Bone marrow (tissue), 2 donors: ENCODE results near the gene PRKCA.
A peak's percentile ranks its signal among the peaks of the same experiment; 100 is the strongest.
"Not testable (repeated sequence)": the region's sequence is repeated elsewhere in the genome, so short reads cannot be mapped to it uniquely, and the experiment has no call there.

Source experiments
- DNase-seq, 2 donors: peaks; one replicate each; lab custom pipeline; 2025; lab: John Stamatoyannopoulos, UW

The PRKCA gene

DNA sequence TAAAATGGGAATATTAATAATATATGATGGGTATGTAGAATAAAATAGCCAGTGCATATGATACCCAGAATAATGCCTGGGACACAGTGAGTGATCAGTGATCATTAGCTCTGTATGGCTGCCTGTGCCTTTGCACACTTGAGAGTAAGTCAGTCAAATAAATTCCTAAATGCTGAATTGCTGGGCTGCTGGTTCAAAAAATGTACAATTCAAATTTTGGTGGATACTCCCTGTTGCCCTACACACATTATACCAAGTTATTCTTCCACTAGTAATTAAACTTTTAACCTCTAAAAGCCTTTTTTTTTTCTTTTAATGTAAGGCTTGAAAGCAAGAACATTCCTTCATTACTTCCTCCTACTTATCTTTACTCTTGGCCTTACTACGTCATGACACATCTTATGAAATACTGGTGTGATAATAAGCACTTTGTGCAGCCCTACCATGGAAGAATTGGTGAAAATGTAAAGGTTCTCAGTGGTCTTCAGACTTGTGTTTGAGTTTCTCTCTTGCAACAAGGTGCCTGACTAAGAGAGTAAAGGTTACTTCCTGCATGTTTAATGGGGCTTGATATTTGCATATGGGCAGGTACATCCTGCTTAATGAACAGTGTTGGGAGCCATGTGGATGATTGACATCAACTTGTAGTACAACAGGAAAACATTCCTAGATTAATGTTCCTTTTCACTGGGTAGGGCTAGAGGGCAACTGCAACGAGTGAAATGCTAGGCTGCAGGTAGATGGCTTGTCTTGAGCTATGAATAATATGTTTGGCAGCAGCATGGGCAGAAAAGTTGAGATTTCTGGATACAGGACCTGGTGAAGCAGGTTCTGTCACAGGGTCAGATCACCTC is 84.3 kb downstream of the PRKCA start:
- no peak for DNase-seq

DNA sequence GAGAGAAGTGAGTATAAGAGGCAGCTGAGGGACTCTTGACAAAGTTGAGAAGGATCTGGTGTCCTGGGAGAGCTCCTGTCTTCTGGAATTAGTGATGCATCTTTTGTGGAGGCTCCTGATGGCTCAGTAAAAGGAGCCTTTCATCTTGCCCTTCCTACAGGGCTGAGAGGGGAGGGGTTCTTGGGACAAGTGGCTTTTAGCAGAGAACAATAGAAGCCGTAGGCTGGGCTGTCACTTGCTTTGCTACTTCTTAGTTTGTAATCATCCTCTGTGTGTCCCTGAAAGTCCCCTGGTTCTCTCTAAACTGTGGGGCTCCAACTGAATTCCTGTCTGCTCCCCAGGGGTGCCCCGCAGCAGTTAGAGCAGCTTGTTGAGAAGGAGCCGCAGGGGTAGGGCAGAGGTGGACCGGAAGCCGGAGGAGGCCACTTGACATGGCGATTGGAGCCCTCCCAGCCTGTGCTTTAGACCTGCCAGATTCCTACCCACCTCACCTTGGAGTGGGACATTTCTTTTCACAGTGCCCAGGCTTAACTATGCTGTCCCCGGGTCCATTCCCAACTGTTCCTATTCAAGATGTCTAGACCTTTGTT is 85.1 kb downstream of the PRKCA start:
- no peak for DNase-seq

DNA sequence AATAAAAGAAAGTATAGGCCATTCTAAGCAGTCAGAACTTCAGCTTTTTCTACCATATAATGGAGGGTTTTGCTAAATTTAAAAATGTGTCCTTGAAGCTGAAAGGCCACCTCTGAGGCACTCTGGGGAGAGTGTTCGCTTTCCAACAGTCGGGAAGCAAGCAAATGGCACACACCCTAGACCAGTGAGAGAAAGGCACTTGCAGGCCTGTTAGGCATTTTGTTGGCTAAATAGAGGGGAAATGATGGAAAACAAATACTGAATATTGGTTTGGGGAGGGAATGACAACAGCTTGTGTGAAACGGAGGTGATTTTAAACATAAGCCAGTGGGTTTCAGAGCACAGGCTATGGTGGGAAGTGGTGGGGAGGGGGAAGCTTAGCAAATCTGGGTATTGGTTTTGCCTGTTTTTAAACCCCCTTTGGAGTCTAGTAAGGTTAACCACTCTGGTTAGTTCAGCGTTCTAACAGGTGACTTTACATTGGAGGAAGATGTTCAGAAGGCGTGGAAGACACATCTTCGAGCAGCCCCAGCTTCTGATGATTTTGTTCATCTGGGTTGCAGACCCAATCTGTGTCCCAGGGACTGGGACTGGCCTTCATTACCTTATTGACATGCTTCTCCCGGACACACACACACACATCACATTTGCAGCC is 90.5 kb downstream of the PRKCA start:
- DNase-seq = no peak

DNA sequence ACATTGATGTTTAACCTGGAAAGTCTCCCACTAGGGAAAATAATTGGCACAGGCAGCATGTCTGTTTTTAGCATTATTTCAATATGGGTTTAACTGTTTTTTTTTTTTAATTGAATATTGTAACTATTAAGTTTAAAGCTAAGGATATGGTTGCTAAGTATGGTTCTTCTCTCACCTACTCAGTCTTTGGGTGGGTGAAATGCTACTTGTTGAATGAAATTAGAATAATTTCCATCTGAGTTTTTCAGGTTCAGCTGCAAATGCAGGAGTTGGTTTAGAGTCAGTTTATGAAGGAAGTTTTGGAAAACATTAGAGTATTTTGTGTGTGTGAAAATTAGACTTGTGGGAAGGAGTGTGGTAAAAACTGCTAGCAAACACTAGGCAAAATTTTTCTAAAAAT is 93.5 kb downstream of the PRKCA start:
- no peak for DNase-seq

DNA sequence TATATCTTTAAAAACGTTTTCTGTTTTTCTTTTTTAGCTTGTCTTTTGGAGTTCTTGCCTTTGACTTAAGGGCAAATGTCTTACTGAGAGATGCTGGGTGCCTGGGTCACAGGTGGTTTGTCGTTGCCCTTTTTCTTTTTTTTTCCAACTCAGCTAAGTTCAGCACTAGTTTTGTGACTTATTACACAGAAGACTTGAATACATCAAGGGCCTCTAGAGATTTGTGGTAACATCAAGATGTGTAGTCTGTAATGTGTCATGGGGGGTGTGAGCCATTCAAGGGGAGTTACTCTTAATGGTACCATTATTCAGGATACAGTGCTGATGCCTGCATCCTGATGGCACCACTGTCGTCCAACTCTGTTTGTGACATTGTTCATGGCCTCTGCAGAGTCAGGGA is 95.1 kb downstream of the PRKCA start:
- DNase-seq = no peak

DNA sequence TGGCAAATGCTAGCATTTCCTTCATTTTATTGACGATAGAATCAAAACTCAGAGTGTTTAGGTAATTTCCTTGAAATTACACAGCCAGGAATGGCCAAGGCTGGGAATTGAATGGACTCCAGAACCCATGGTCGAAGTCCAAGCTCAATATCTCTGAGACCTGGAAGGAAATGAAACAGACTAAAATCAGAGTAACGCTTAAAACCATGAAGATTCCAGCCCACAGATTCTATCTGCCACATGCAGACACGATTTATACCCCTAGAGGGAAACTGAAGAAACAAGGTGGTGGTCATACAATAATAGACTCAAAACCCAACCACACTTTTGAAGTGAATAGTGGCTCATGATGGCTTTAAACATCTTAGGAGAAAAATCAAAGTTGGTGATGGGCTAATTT is 95.6 kb downstream of the PRKCA start:
- no peak for DNase-seq

- no peak for DNase-seq
Measured at GRCh38 chr17:66398617-66399016, 96.2 kb downstream of the PRKCA start.

DNA sequence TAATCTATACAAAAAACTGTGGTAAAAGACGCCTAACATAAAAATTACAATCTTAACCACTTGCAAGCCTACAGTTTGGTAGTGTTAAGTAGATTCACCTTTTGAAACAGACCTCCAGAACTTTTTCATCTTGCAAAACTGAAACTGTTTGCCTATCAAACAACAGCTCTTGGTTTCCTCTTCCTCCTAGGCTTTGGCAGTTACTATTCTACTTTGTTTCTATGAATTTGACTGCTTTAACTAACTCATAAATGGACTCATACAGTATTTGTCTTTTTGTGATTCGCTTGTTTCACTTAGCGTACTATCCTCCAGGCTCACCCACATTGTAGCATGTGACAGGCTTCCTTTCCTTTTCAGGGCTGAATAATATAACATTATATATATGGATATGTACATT is 97.0 kb downstream of the PRKCA start:
- DNase-seq = no peak

GRCh38 chr17:66400041-66400688 is 97.8 kb downstream of the PRKCA start:
- DNase-seq = not testable (repeated sequence)

GRCh38 chr17:66400698-66401097 is 98.3 kb downstream of the PRKCA start:
- DNase-seq = no peak

DNA sequence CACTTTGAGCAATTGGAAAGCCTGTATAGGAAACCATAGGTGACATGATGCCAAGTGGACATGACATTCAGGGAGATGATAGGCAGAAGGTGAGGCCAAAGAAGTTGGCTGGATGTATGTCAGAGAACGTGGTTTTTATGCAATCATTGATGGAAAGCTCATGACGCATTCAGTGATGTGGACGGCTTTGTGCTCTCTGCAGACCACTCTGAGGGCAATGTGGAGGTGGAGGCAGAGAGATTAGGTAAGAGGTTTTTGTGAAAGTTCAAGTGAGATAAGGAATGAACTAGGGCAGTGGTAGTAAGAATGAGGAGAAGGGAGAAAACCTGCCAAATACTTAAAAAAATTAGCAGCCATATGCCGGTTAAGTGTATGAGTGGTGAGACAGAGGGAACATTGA is 99.0 kb downstream of the PRKCA start:
- DNase-seq = no peak

GRCh38 chr17:66403846-66404556 is 101.6 kb downstream of the PRKCA start:
- no peak for DNase-seq

DNA sequence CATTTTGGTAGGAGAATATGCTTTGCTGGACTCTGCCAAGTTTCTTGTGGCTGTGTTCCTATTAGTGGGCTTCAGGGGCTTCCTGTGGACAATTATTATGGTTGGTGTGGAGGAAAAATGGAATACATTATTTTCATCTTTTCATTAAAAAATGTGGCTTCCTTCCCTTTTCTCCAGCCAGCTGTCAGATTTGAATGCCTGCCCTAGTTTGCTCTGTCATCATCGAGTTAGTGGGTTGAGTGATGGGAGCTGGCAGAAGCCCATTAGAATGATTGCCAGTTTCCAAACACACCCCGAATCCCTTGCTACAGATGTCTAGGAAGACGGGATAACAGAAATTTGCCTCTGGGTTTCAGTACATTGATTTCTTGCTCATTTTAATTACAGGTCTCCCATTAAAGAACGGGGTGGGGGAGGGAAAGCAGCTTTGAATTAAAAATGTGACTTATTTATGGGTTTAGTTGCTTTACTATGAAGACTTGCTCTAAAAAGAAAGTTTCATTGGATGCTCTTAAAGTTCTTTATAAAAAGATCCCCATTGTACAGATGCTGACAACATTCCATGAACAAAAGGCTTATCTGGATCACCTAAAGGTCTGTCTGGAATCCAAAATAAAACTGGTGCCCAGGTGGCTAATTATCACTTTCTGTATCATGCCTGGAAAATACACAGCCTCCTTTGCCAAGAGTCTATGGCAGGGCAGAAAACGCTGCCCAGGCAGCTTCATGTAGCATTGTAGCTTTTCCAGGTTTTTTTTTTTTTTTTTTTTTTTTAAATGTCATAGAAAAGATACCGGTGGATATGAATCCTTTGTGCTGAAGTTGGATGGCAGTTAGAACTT is 103.6 kb downstream of the PRKCA start:
- DNase-seq = peak in 1 of 2 donors; percentile 46

- DNase-seq = no peak
Measured at GRCh38 chr17:66406701-66407644, 104.6 kb downstream of the PRKCA start.

- no peak for DNase-seq
Measured at GRCh38 chr17:66407864-66408263, 105.5 kb downstream of the PRKCA start.

GRCh38 chr17:66411520-66411919 is 109.1 kb downstream of the PRKCA start:
- DNase-seq = no peak

DNA sequence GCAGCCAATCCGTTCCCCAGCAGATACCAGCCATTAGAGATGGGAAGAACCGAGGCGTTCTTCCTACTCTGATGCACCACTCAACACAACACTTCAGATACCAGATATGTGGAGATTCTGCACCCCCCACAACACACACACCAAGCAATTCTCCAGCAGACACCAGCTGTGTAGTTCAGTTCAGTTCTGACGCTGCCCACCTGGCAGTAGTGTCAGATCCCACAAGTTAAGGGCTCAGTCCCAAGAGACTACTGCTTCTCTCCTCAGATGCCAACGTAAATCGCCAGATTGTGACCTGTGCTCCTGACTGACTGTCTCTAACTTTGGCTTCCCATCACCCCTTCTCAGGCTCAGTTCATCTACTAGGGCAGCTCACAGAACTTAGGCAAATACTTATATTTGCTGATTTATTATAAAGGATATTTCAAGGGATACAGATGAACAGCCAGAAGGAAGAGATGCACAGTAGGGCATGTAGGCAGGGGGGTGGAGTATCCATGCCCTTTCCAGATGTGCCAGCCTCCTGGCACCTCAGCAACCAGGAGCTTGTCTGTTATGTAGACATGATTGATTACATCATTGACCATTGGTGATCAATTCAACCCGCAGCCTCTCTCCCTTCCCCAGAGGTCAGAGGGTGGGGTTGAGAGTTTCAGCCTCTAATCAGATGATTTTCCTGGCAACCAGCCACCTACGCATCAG is 110.6 kb downstream of the PRKCA start:
- DNase-seq = no peak

DNA sequence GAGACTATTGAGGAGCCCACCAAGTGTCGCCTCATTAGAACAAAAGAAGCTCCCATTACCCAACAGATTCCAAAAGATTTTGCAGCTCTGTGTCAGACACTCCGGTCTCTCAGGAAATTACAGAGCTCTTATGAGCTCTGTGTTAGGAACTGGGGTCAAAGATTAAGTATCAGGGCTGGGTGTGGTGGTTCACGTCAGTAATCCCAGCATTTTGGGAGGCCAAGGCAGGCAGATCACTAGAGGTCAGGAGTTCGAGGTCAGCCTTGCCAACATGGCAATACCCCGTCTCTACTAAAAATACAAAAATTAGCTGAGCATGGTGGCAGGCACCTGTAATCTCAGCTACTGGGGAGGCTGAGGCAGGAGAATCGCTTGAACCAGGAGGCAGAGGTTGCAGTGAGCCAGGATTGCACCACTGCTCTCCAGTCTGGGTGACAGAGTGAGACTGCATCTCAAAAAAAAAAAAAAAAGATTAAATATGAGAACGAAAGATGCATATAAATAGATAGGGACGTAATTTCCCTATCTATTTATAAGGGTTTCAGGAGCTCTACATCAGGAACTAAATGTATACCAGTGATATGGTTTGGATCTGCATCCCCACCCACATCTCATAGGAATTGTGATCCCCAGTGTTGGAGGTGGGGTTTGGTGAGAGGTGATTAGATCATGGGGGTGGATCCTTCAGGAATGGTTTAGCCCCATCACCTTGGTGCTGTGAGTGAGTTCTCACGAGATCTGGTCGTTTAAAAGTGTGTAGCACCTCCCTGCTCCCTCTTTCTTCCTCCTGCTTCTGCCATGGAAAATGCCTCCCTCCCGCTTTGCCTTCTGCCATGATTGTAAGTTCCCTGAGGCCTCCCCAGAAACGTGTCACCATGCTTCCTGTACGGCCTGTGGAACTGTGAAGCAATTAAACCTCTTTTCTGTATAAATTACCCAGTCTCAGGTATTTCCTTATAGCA is 111.4 kb downstream of the PRKCA start:
- DNase-seq = no peak
